GM18873 (cell line): ENCODE data around the gene MBD3L4.
"Not testable (repeated sequence)": the region's sequence is repeated elsewhere in the genome, so short reads cannot be mapped to it uniquely, and the experiment has no call there.

Experiments
- ATAC-seq: cut with Tn5 transposase; IDR thresholded peaks from one replicate; pipeline ENCODE4 v1.9.1; 2021; ENCODE audit warnings: mild to moderate bottlenecking, moderate library complexity, moderate number of reproducible peaks; ENCODE audit not compliant: unreplicated experiment, low FRiP score

MBD3L4 gene

DNA sequence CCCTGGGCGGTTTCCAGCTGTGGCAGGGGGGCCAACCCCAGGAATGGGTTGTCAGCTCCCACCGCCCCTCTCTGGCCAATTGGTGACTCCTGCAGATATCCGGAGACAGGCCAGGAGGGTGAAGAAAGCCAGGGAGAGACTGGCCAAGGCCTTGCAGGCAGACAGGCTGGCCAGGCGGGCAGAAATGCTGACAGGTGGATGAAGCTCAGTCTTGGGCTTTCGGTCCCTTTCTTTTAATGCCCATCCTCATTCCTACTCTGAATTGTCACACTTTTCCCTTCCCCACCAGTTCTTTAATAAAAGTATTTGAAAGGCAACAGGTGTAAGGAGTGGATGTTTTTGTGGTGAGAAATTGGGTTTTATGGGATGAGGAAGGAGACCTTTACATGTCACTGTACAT is 11.4 kb upstream of the MBD3L4 start:
- ATAC-seq = not testable (repeated sequence)

DNA sequence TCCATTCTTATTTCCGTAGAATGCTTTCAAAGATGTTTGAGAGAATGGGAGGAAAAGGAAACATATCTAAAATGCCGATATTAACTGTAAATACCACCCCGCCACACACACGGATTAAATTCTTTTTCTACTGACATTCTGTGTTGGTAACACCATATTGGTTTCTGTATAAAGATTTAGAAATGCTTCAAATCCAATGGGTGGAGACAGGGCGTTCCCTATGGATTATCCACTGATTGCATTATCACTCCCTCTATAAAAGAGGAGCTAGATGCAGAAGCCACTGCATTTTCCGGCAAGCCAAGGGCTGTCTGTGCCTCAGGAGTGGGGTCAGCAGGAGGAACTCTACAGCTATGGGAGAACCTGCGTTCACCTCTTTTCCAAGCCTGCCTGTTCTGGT is 9.0 kb upstream of the MBD3L4 start, which contains the start of gene MBD3L2:
Gene MBD3L2 (plus strand): TSS at position 301 of the 400 bp plus-strand sequence. CDS start 53 bp downstream, at position 354.
- not testable (repeated sequence) for ATAC-seq

DNA sequence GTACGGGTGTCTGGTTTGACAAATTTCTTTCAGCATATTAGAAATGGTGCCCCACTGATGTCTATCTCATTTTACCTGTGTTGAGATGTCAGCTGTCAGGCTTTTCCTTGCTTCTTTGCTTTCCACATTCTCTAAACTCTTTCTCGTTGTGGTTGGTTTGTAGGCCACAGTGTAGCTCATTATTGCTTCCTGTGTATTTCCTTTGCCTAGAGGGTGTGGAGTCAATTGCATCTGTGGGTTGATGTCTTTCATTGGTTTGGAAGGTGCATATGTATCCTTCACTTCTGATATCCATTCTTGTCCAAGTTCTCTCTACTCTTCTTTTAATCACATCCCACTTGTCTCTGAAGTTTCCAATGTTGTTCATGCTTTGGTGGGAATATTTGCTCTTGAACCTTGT is 1.6 kb upstream of the MBD3L4 start:
- ATAC-seq = not testable (repeated sequence)

DNA sequence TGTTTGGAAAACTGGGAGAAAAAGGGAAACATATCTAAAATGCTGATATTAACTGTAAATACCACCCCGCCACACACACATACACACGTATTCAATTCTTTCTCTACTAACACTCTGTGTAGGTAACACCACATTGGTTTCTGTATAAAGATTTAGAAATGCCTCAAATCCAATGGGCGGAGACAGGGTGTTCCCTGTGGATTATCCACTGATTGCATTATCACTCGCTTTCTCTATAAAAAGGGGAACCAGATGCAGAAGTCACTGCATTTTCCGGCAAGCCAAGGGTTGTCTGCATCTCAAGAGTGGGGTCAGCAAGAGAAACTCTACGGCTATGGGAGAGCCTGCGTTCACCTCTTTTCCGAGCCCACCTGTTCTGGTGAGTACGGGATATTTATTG is 9.7 kb downstream of the MBD3L4 start, which contains the start of gene MBD3L5:
Gene MBD3L5 (plus strand): TSS at position 301 of the 400 bp plus-strand sequence. CDS start 34 bp downstream, at position 335.
- not testable (repeated sequence) for ATAC-seq

DNA sequence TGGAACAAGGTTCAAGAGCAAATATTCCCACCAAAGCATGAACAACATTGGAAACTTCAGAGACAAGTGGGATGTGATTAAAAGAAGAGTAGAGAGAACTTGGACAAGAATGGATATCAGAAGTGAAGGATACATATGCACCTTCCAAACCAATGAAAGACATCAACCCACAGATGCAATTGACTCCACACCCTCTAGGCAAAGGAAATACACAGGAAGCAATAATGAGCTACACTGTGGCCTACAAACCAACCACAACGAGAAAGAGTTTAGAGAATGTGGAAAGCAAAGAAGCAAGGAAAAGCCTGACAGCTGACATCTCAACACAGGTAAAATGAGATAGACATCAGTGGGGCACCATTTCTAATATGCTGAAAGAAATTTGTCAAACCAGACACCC is 11.2 kb downstream of the MBD3L4 start:
- not testable (repeated sequence) for ATAC-seq

DNA sequence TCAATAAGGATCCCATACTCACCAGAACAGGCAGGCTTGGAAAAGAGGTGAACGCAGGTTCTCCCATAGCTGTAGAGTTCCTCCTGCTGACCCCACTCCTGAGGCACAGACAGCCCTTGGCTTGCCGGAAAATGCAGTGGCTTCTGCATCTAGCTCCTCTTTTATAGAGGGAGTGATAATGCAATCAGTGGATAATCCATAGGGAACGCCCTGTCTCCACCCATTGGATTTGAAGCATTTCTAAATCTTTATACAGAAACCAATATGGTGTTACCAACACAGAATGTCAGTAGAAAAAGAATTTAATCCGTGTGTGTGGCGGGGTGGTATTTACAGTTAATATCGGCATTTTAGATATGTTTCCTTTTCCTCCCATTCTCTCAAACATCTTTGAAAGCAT is 18.6 kb downstream of the MBD3L4 start, which contains the start of gene MBD3L2B:
Gene MBD3L2B (minus strand): TSS at position 101 of the 400 bp plus-strand sequence. CDS start 34 bp downstream, at position 67.
- ATAC-seq = not testable (repeated sequence)

DNA sequence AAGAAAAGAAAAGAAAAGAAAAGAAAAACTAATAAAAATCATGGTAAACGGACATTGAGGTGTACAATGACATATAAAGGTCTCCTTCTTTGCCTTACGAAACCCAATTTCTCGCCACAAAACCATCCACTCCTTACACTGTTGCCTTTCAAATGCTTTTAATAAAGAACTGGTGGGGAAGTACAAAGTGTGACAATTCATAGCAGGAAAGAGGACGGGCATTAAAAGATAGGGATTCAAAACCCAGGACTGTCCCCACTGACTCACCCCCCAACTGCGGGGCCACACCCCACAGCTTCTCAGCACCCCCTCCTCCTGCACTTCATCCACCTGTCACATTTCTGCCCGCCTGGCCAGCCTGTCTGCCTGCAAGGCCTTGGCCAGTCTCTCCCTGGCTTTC is 21.2 kb downstream of the MBD3L4 start:
- ATAC-seq = no peak

DNA sequence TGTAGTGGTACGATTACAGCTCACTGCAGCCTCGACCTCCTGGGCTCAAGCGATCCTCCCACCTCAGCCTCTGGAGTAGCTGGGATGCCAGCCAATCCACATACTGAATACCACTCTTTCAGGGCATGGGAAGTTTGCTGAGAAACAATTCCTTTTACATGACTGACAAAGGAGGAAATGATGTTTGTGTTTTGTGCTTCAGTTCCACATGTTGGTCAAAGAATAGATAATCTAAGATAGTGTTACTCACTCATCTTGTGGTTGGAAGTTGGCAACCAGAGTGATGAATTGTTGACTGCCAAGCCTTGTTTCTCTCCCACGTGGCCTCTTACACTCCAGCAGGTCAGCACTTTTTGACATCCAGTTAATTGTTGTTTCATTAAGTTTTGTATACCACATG is 26.3 kb downstream of the MBD3L4 start:
- ATAC-seq = no peak

DNA sequence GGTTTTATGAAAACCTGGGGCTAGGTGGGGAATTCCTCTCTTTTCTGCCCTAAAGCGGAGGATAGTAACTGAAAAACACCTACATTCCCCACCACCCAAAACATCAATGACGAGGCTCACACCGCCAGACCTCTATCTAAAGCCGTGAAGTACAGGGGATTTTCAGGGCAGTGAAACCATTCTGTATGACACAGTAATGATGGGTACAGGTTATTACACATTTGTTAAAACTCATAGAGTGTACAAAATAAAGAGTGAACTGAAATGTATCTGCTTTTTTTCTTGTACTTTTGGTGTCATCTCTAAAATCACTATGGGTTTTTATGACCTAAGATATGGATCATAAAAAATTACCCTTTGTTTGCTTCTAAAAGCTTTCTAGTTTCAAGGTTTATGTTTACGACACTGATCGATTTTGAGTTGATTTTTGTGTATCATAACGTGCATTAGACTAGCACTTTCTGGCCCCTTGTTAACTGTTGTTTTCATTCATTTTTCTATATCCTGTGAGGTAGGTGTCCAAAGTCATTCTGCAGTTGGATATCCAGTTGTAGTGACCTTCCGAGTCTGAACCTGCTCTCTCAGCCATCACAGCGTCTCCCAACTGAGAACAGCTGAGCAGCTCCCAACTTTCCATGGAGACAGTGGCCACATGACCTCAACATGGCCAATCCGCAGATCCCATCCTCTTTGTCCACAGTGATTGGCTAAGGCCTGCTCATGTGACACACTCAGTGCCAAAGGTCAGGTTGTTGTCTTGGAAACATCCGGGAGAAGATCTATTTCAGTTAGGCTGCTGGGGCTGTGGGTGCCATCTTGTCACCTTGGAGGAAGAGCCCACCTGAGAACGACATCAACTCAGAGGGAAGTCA is 29.0 kb downstream of the MBD3L4 start:
- no peak for ATAC-seq

DNA sequence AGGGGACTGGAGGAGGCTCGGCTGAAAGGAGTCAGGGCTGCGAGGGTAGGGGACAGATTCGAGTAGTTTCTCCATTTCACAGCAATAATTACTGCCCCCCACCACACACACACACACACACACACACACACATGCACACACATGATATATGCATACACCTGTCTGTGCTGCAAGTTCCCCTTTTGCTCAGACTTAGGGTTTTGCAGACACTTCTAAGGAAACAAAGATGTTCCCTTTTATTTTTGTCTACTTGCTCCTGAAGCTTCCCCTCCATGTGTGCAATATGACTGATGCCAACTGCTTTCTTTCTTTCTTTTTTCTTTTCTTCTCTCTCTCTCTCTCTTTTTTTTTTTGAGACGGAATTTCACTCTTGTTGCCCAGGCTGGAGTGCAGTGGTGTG is 32.1 kb downstream of the MBD3L4 start:
- no peak for ATAC-seq

DNA sequence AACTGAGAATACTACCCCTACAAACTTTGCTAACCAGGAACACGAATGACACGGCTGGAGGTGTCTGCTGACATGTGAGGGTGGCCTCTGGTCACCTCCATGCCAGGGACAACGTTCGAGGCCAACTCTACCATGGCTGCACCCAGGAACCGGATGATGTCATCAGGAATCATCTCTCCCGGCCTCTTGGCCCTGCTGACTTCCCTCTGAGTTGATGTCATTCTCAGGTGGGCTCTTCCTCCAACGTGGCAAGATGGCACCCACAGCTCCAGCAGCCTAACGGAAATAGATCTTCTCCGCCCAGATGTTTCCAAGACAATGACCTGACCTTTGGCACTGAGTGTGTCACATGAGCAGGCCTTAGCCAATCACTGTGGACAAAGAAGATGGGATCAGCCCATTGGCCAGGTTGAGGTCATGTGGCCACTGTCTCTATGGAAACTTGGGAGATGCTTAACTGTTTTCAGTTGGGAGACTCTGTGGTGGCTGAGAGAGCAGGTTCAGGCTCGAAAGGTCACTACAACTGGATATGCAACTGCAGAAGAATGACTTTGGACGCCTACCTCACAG is 33.8 kb downstream of the MBD3L4 start:
- no peak for ATAC-seq

DNA sequence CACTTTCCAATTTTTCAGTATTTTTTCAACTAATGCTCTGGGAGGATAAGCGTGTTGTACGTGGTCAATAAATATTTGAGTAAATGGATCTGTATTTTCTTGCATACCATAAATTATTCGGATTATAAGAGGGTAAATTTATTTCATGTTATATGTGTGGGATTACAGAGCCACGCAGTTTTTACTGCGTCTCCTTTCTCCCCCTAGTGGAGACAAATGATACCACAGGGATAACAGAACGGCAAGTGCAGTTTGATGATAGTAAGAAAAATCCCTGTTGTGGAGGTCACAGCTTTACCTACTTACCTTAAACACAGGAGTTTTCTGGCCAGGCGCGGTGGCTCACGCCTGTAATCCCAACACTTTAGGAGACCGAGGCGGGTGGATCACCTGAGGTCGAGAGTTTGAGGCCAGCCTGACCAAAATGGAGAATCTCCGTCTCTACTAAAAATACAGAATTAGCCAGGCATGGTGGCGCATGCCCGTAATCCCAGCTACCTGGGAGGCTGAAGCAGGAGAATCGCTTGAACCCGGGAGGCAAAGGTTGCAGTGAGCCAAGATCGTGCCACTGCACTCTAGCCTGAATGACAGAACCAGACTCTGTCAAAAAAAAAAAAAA is 35.6 kb downstream of the MBD3L4 start:
- ATAC-seq = no peak

DNA sequence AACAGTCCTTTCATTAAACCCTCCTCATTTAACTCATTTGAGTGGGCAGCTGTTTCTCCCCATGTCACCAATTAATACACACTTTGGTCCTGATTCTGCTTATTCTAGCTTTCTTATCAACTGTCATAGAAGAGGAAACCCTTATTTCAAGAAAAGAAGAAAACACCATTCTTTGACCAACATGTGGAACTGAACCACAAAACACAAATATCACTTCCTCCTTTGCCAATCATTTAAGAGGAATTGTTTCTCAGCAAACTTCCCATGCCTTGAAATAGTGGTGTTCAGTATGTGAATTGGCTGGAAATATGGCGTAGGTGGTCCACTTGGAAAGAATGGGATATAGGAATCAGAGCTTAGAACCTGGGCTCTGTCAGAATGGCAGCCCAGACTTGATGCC is 39.2 kb downstream of the MBD3L4 start:
- ATAC-seq = no peak

DNA sequence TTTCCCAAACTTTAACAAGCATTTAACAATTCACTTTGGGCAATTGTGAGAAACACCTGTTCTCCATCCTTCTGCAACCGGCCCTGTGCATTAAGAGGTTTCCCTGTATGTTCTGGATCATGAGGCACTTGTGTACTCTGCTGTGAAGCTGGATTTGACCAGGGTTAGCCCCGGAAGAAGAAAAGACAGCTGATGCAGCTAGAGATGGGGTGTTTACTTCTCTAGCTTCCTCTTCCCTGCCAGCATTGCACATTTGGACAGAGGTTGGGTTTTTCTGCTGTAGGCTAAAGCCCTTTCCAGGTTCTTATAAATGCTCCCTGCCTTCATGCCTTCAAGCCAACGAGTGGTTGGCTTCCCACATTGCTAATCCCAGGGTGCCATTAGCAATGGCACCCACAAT is 39.6 kb downstream of the MBD3L4 start:
- no peak for ATAC-seq

DNA sequence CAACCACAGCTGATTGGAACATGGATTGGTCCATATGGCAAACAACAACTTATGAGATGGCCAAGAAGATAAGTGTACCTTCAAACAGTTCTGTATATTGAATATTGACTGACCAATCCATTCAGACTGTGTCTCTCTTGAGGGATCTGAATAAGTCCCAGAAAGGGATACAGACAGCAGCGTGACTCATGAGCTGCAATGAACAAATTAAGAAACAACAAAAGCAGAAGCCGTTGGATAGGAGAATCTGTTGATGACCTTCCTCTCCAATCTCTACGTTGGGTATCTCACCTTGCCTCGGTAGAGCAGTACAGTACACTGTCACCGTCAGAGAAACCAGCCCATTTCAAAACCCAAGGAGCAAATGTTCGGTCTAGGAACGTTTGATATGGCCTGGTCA is 40.0 kb downstream of the MBD3L4 start:
- no peak for ATAC-seq

DNA sequence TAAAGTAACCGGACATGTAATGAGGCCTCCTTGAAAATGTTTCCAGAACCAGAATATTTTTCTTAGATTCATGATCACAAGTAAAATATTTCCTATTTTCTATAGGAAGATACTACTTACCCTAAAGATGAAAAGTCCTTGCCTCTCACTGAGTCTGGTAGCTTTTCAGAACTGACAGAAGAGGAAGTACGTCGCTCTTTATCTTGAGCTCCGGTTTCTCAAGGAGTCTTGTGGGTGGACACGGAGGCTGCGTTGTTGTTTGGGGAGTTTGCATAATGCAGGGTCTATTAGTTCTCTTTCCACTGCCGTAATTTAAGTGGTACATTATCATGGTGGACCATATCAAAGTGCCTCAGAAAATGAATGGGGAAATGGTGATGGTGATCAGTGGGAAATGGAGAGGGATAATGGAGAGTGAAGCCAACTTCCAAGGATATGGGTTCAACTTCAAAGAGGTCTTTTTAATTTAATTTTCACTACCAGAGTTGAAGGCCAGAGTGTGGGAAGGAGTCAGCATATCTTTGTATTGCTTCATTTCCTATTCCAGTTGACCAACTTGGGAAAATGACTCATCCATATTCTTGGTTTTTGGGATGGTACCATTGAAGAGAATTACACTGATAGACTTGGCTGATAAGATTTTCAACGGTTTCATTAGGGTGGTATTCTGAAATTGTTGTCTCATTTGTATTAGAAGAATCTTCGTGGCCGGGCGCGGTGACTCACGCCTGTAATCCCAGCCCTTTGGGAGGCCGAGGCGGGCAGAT is 42.1 kb downstream of the MBD3L4 start:
- ATAC-seq = no peak

DNA sequence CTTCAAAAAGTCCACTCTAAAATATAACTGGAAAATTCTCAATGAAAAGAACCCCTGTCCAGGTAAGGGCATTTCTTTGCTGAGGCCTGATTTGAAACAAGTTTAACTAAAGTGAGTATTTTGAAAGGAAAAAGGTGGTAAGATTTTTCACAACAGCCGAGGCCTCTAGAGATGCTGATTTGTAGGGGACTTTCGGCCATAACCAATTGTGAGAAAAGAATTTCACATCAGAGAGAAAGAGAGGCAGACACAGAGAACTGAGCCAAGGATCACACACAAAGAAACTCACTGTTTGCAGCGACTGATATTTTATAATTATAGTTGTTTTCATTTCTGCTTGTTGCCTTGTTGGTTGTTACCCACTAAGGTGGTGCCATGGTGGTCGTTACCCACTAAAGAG is 43.2 kb downstream of the MBD3L4 start:
- ATAC-seq = no peak

DNA sequence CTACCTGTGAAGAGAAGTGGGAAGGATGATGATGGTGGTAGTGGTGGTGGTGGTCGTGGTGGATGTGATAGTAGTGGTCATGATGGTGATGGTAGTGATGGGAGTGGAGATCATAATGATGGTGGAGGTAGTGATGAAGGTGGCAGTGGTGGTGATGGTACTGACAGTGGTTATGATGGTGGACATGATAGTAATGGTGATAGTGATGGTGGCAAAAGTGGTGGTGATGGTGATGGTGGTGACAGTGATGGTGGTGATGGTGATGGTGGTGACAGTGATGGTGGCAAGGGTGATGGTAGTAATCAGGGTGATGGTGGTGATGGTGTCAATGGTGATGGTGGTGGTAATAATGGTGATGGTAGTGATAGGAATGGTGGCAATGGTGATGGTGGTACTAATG is 44.9 kb downstream of the MBD3L4 start:
- no peak for ATAC-seq

DNA sequence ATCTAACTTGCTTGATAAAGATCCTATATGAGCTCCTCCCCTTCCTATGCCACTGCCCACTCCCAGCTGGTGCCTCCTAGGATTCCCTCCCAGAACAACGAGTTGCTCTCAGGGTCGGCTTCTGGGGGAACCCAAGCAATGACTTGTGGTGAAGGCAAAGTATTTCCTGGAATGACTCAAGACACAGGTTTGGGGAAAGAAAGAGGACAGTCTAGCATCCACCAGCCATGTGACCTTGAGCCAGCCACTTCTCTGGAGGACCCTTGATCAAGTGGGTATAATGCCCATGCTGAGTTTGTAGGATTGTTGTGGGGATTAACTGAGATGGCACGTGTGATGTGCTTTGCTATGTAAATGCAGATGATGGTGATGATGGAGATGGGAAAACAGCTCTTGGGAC is 51.7 kb downstream of the MBD3L4 start:
- ATAC-seq = no peak

DNA sequence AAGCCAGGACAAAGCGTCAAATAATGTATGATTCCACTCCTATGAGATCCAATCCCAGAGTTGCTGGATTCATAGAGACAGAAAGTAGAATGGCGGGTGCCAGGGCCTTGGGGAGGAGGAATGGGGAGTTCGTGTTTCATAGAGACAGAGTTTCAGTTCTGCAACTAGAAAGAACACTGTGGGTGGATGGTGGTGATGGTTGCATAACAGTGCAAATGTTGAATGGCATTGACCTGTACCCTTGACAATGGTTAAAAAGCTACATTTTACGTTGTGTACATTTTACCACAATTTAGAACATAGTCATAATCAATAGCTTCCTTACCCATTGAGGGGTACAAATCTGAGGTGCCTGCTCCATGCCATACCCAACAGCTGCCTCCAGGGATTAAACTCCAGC is 52.1 kb downstream of the MBD3L4 start:
- no peak for ATAC-seq
